Measurements from ENCODE around the gene BRPF3. TPM values are rescaled to one million over a fixed set of nuclear protein-coding genes. Genes with fewer than 3 reads are reported as not detected.

The BRPF3 gene
- total RNA-seq, 4 donors from 2014 or later = 21.5 to 34.8 (median 22.3) TPM

GRCh38 chr6:36180126-36180525 lies 16.4 kb upstream of the BRPF3 start:
- 91% methylated on average over 1 of the region's 1 CpG for WGBS
- Histone ChIP-seq H3K36me3 (no peaks in the 10 kb centered on the region), H3K27ac (replicated peaks in 1 of 4) (no peak overlapping the region), H3K9me3 (peaks cover 0 to 17% (median 14%) of the 10 kb centered on the region in 4 donors), H3K4me3 (no peak overlapping the region), H3K4me1 (no peaks in the 10 kb centered on the region), H3K27me3 (no peaks in the 10 kb centered on the region)
- intact Hi-C loops (cut with DNase I) = no loop called here
- no peak for DNase-seq (ENCODE audit: extremely low spot score)
- no peak for TF ChIP-seq POLR2AphosphoS5 (IDR thresholded peaks at IDR 0.05)
- no peak for TF ChIP-seq POLR2A (IDR thresholded peaks at IDR 0.05; ENCODE audit: low read depth)
- no peak for TF ChIP-seq CTCF (IDR thresholded peaks at IDR 0.05)
- TF ChIP-seq EP300 (IDR thresholded peaks at IDR 0.05) = no peak

- Histone ChIP-seq H3K27me3 (no peaks in the 10 kb centered on the region), H3K9me3 (peaks cover 0 to under 1% (median 0%) of the 10 kb centered on the region in 4 donors), H3K4me1 (no peaks in the 10 kb centered on the region), H3K27ac (replicated peaks in 1 of 4) (no peak overlapping the region), H3K36me3 (no peaks in the 10 kb centered on the region), H3K4me3 (no peak overlapping the region)
- intact Hi-C loops (cut with DNase I) = no loop called here
- TF ChIP-seq EP300 (IDR thresholded peaks at IDR 0.05) (no peak), CTCF (IDR thresholded peaks at IDR 0.05) (no peak), POLR2A (IDR thresholded peaks at IDR 0.05; ENCODE audit: low read depth) (no peak), POLR2AphosphoS5 (IDR thresholded peaks at IDR 0.05) (no peak)
- no peak for DNase-seq (ENCODE audit: extremely low spot score)
These were observed 12.2 kb upstream of the BRPF3 start for GRCh38 chr6:36184311-36184710.

- no peaks in the 10 kb centered on the region for H3K4me1 ChIP-seq
- 100% methylated on average over 2 of the region's 2 CpGs for WGBS
- no peaks in the 10 kb centered on the region for H3K27me3 ChIP-seq
- no peak for TF ChIP-seq POLR2AphosphoS5 (IDR thresholded peaks at IDR 0.05)
- no peak for TF ChIP-seq POLR2A (IDR thresholded peaks at IDR 0.05; ENCODE audit: low read depth)
- no peak overlapping the region for H3K27ac ChIP-seq (replicated peaks in 1 of 4)
- H3K36me3 ChIP-seq = no peaks in the 10 kb centered on the region
- DNase-seq (ENCODE audit: extremely low spot score) = no peak
- intact Hi-C loops (cut with DNase I) = no loop called here
- no peaks in the 10 kb centered on the region for H3K9me3 ChIP-seq
- H3K4me3 ChIP-seq = no peak overlapping the region
These were observed 10.3 kb upstream of the BRPF3 start for GRCh38 chr6:36186199-36186598.

- DNase-seq (ENCODE audit: extremely low spot score) = no peak
- TF ChIP-seq POLR2AphosphoS5 (IDR thresholded peaks at IDR 0.05) (no peak), EP300 (IDR thresholded peaks at IDR 0.05) (no peak), POLR2A (IDR thresholded peaks at IDR 0.05; ENCODE audit: low read depth) (no peak), CTCF (IDR thresholded peaks at IDR 0.05) (no peak)
- H3K27ac ChIP-seq (replicated peaks in 1 of 4) = no peak overlapping the region
- H3K9me3 ChIP-seq = no peaks in the 10 kb centered on the region
- no peaks in the 10 kb centered on the region for H3K36me3 ChIP-seq
- H3K4me1 ChIP-seq = no peaks in the 10 kb centered on the region
- no peak overlapping the region for H3K4me3 ChIP-seq
- intact Hi-C loops (cut with DNase I) = no loop called here
- 75% methylated on average over 2 of the region's 2 CpGs for WGBS
- H3K27me3 ChIP-seq = no peaks in the 10 kb centered on the region
These were observed 9.1 kb upstream of the BRPF3 start for GRCh38 chr6:36187446-36187845.

GRCh38 chr6:36195471-36196112 lies 952 bp upstream of the BRPF3 start:
- Histone ChIP-seq H3K27me3 (no peaks in the 10 kb centered on the region), H3K4me3 (peak overlapping the region; percentile 87 to 95 (median 90)), H3K27ac (replicated peaks in 1 of 4) (peak overlapping the region; percentile 96 to 99 (median 98)), H3K9me3 (no peaks in the 10 kb centered on the region), H3K36me3 (peaks cover 5 to 8% (median 5%) of the 10 kb centered on the region in 4 donors), H3K4me1 (peaks cover 14 to 38% (median 25%) of the 10 kb centered on the region in 4 donors)
- WGBS = 22% methylated on average over 8 of the region's 8 CpGs
- no peak for TF ChIP-seq CTCF (IDR thresholded peaks at IDR 0.05)
- peak; percentile 17 for DNase-seq (ENCODE audit: extremely low spot score)
- intact Hi-C loops (cut with DNase I) = loop anchor here (1.0 to 10.0 kb wide), 3 partner anchors 72 to 168 kb away; partner anchors contain the start of gene MAPK14
